Kasumi-1 (cell line): ENCODE results near the gene BIRC2.
"Not testable (repeated sequence)": the region's sequence is repeated elsewhere in the genome, so short reads cannot be mapped to it uniquely, and the experiment has no call there.

Experiments used
- DNase-seq, 2 experiments: peaks; one replicate each; lab custom pipeline; 2025; lab: John Stamatoyannopoulos, UW

Gene BIRC2

GRCh38 chr11:102346748-102347461 is at the start of gene BIRC2:
Gene BIRC2 (plus strand): TSS chr11:102347214. CDS start chr11:102349855, 2,641 bp downstream.
- peak; percentile 77 to 85 for DNase-seq

GRCh38 chr11:102300837-102301236 is 46.2 kb upstream of the BIRC2 start:
- not testable (repeated sequence) for DNase-seq

- DNase-seq = no peak
These were observed 44.8 kb upstream of the BIRC2 start for GRCh38 chr11:102302241-102302640.

- no peak for DNase-seq
These were observed 42.3 kb upstream of the BIRC2 start for GRCh38 chr11:102304686-102305085.

- DNase-seq = no peak
These were observed 41.5 kb upstream of the BIRC2 start for GRCh38 chr11:102305352-102306047.

- DNase-seq = no peak
These were observed 40.9 kb upstream of the BIRC2 start for GRCh38 chr11:102306048-102306597.

GRCh38 chr11:102306817-102307726 is 39.9 kb upstream of the BIRC2 start:
- no peak for DNase-seq

- no peak for DNase-seq
These were observed 39.3 kb upstream of the BIRC2 start for GRCh38 chr11:102307727-102308038.

- no peak for DNase-seq
These were observed 37.1 kb upstream of the BIRC2 start for GRCh38 chr11:102309621-102310541.

GRCh38 chr11:102312667-102313066 is 34.3 kb upstream of the BIRC2 start:
- no peak for DNase-seq

GRCh38 chr11:102313238-102313940 is 33.6 kb upstream of the BIRC2 start:
- DNase-seq = no peak

- no peak for DNase-seq
These were observed 32.2 kb upstream of the BIRC2 start for GRCh38 chr11:102314784-102315183.

GRCh38 chr11:102316346-102316904 is 30.6 kb upstream of the BIRC2 start:
- no peak for DNase-seq

- DNase-seq = peak; percentile 89 to 92
These were observed 29.8 kb upstream of the BIRC2 start, which contains the start of gene BIRC3 for GRCh38 chr11:102317099-102317767. Gene BIRC3 (plus strand): TSS chr11:102317484. CDS start chr11:102324510, 7,026 bp downstream.

GRCh38 chr11:102317768-102318103 is 29.3 kb upstream of the BIRC2 start:
- no peak for DNase-seq

GRCh38 chr11:102318469-102318868 is 28.5 kb upstream of the BIRC2 start:
- DNase-seq = no peak

GRCh38 chr11:102319544-102319943 is 27.5 kb upstream of the BIRC2 start:
- DNase-seq = no peak

GRCh38 chr11:102320188-102320587 is 26.8 kb upstream of the BIRC2 start:
- DNase-seq = no peak

GRCh38 chr11:102320679-102321078 is 26.3 kb upstream of the BIRC2 start:
- no peak for DNase-seq

GRCh38 chr11:102322560-102322959 is 24.5 kb upstream of the BIRC2 start:
- DNase-seq = no peak
